ENCODE results near the gene PRRT3. TPM values are rescaled to one million over a fixed set of nuclear protein-coding genes. Genes with fewer than 3 reads are reported as not detected.

Gene PRRT3
- total and polyA plus RNA-seq, 2 donors (not counting 3 experiments of a cell fraction or from before 2014, with no cell fraction given): 1.5 TPM

DNA sequence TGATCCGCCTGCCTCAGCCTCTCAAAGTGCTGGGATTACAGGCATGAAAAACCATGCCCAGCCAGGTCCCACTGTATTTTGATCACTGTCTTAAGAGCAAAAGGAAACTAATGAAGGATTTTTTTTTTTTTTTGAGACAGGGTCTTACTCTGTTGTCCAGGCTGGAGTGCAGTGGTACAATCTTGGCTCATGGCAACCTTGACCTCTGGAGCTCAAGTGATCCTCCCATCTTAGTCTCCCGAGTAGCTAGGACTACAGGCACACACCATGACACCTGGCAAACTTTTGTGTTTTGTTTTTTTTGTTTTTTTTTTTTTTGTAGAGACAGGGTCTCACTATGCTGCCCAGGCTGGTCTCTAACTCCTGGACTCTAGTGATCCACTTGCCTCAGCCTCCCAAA, 28.0 kb upstream of the PRRT3 start:
- no peaks in the 10 kb centered on the region for H4K20me1 ChIP-seq (replicated peaks; ENCODE audit: control insufficient read depth, extremely low read depth, insufficient read depth, low read length)
- no peaks in the 10 kb centered on the region for H3K27me3 ChIP-seq (ENCODE audit: control insufficient read depth in 2 of 2, insufficient read depth in 2 of 2, low read length in 2 of 2)
- no peak for TF ChIP-seq EZH2 (IDR thresholded peaks at IDR 0.05; ENCODE audit: borderline replicate concordance, low read depth, low read length, severe bottlenecking)
- no peak for TF ChIP-seq FOS (IDR thresholded peaks at IDR 0.05; ENCODE audit: borderline replicate concordance, insufficient read depth, low read length)
- TF ChIP-seq, protein P1, sequence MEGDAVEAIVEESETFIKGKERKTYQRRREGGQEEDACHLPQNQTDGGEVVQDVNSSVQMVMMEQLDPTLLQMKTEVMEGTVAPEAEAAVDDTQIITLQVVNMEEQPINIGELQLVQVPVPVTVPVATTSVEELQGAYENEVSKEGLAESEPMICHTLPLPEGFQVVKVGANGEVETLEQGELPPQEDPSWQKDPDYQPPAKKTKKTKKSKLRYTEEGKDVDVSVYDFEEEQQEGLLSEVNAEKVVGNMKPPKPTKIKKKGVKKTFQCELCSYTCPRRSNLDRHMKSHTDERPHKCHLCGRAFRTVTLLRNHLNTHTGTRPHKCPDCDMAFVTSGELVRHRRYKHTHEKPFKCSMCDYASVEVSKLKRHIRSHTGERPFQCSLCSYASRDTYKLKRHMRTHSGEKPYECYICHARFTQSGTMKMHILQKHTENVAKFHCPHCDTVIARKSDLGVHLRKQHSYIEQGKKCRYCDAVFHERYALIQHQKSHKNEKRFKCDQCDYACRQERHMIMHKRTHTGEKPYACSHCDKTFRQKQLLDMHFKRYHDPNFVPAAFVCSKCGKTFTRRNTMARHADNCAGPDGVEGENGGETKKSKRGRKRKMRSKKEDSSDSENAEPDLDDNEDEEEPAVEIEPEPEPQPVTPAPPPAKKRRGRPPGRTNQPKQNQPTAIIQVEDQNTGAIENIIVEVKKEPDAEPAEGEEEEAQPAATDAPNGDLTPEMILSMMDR (IDR thresholded peaks at IDR 0.05; ENCODE audit: extremely low read depth in 1 of 2, insufficient read depth in 1 of 2, low read depth in 1 of 2, low read length in 2 of 2): no peak
- no peak overlapping the region for H2AFZ ChIP-seq (ENCODE audit: low read depth, low read length)
- no peak overlapping the region for H3K9ac ChIP-seq (replicated peaks; ENCODE audit: extremely low read depth, insufficient read depth, low read length)
- no peaks in the 10 kb centered on the region for H3K9me1 ChIP-seq (replicated peaks; ENCODE audit: control insufficient read depth, extremely low read depth, insufficient read depth, low read length)
- H3K27ac ChIP-seq (ENCODE audit: insufficient read depth, low read depth, low read length): no peak overlapping the region
- CTCF ChIA-PET: interaction anchor here (1.2 to 1.4 kb wide), 2 partner anchors 9 to 34 kb away, joined by 4 to 5 read pairs; no protein-coding TSS in a partner anchor
- no peak overlapping the region for H3K4me3 ChIP-seq (replicated peaks in 1 of 3; ENCODE audit: insufficient read depth in 1 of 3, low read depth in 1 of 3, low read length in 3 of 3)
- no peak for DNase-seq (ENCODE audit: low read depth, low spot score)
- intact Hi-C loops (cut with micrococcal nuclease) (loop anchor here (10.0 kb wide), 1 partner anchor 135 kb away; the partner anchor contains the start of gene BRK1), dilution Hi-C loops (cut with MboI; ENCODE audit: extremely low pct_ligation_motif_present, low sequenced_read_pairs) (no loop called here)
- POLR2A ChIA-PET: no interaction called here
- no TSS peak for BruUV-seq (replicated peaks)
- no peak overlapping the region for H3K4me2 ChIP-seq (ENCODE audit: insufficient read depth, low read length)
- H3K36me3 ChIP-seq (ENCODE audit: control insufficient read depth in 2 of 2, extremely low read depth in 1 of 2, insufficient read depth in 2 of 2, low read length in 2 of 2): peaks cover 2 to 3% of the 10 kb centered on the region in 2 experiments
- peaks cover 19% of the 10 kb centered on the region for H3K4me1 ChIP-seq (ENCODE audit: control insufficient read depth, extremely low read depth, insufficient read depth, low read length)
- peaks cover 25% of the 10 kb centered on the region for H3K79me2 ChIP-seq (ENCODE audit: control insufficient read depth, insufficient read depth, low read length)
- no peak for FAIRE-seq
- H3K9me3 ChIP-seq (replicated peaks; ENCODE audit: control insufficient read depth, insufficient read depth, low read length): no peaks in the 10 kb centered on the region

GRCh38 chr3:9978710-9979305, 26.6 kb upstream of the PRRT3 start:
- Histone ChIP-seq H3K27ac (ENCODE audit: insufficient read depth, low read depth, low read length) (no peak overlapping the region), H3K9me3 (replicated peaks; ENCODE audit: control insufficient read depth, insufficient read depth, low read length) (no peaks in the 10 kb centered on the region), H3K27me3 (ENCODE audit: control insufficient read depth in 2 of 2, insufficient read depth in 2 of 2, low read length in 2 of 2) (no peaks in the 10 kb centered on the region), H3K4me2 (ENCODE audit: insufficient read depth, low read length) (no peak overlapping the region), H3K4me3 (replicated peaks in 1 of 3; ENCODE audit: insufficient read depth in 1 of 3, low read depth in 1 of 3, low read length in 3 of 3) (no peak overlapping the region), H3K4me1 (ENCODE audit: control insufficient read depth, extremely low read depth, insufficient read depth, low read length) (peaks cover 18% of the 10 kb centered on the region), H3K36me3 (ENCODE audit: control insufficient read depth in 2 of 2, extremely low read depth in 1 of 2, insufficient read depth in 2 of 2, low read length in 2 of 2) (peaks cover 6% of the 10 kb centered on the region in 2 experiments), H3K9ac (replicated peaks; ENCODE audit: extremely low read depth, insufficient read depth, low read length) (no peak overlapping the region), H3K79me2 (ENCODE audit: control insufficient read depth, insufficient read depth, low read length) (peaks cover 17% of the 10 kb centered on the region), H4K20me1 (replicated peaks; ENCODE audit: control insufficient read depth, extremely low read depth, insufficient read depth, low read length) (no peaks in the 10 kb centered on the region), H3K9me1 (replicated peaks; ENCODE audit: control insufficient read depth, extremely low read depth, insufficient read depth, low read length) (no peaks in the 10 kb centered on the region), H2AFZ (ENCODE audit: low read depth, low read length) (no peak overlapping the region)
- no peak for DNase-seq (ENCODE audit: low read depth, low spot score)
- no peak for TF ChIP-seq MYC (IDR thresholded peaks at IDR 0.05; ENCODE audit: low read depth, low read length)
- TF ChIP-seq MAX (IDR thresholded peaks at IDR 0.05; ENCODE audit: insufficient read depth, insufficient read length): no peak
- no peak for TF ChIP-seq EZH2 (IDR thresholded peaks at IDR 0.05; ENCODE audit: borderline replicate concordance, low read depth, low read length, severe bottlenecking)
- no peak for TF ChIP-seq FOS (IDR thresholded peaks at IDR 0.05; ENCODE audit: borderline replicate concordance, insufficient read depth, low read length)
- no peak for TF ChIP-seq POLR2AphosphoS5 (IDR thresholded peaks at IDR 0.05; ENCODE audit: insufficient read depth, low read depth, low read length)
- TF ChIP-seq, protein P1 (IDR thresholded peaks at IDR 0.05; ENCODE audit: extremely low read depth in 1 of 2, insufficient read depth in 1 of 2, low read depth in 1 of 2, low read length in 2 of 2): no peak
- TF ChIP-seq POLR2A (IDR thresholded peaks at IDR 0.05; ENCODE audit: low read depth, low read length): no peak
- no peak for TF ChIP-seq JUN (IDR thresholded peaks at IDR 0.05; ENCODE audit: borderline replicate concordance, insufficient read depth, insufficient read length, low read depth)
- no peak for TF ChIP-seq GATA2 (IDR thresholded peaks at IDR 0.05; ENCODE audit: insufficient read depth, insufficient read length, low read depth, low read length)
- FAIRE-seq: no peak
- POLR2A ChIA-PET: no interaction called here
- intact Hi-C loops (cut with micrococcal nuclease): no loop called here
- CTCF ChIA-PET: no interaction called here
- BruUV-seq (replicated peaks): no TSS peak
- dilution Hi-C loops (cut with MboI; ENCODE audit: extremely low pct_ligation_motif_present, low sequenced_read_pairs): no loop called here
